ENCODE data around the gene RSBN1.
"Not testable (repeated sequence)": the region's sequence is repeated elsewhere in the genome, so short reads cannot be mapped to it uniquely, and the experiment has no call there.

Gene RSBN1

DNA sequence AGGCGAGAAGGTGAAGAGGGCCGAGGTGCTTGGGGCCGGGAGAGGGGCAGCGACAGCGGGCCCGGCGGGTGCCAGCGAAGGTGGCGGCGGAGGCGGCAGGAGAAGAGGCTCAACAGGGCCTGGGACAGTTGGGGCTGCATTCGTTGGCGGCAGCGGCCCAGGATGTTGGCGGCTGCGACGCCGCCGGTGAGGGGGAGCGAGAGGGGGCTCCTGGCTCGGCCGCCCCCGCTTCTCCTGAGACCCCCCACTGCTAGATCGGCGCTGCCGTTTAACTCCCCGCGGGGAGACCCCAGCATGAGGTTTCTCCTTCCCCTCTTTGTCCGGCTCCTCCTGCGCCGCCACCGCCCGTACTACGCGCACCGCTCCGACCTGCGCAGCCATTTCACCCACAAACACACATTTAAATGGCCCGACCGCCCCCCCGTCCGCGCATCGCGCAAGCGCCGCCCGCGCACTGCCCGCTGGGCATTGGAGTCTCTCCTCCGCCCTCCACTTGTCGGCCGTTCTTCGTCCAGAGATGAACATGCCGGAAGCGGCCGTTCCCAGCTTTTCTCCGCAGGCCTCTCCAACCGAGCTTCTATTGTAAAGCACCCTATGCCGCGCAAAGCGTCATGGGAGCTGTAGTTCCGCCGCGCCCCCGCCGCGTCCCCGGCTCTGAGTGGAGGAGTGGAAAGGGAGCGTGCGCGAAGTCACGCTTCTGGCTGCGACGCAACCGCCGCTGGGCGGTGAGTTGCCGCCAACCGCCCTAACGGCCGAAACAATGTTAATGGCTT is at the start of gene RSBN1:
Gene RSBN1 (minus strand): TSS at position 589 of the 773 bp plus-strand sequence. CDS start 64 bp downstream, at position 525.
- Mint-ChIP-seq H3K9me3 (ENCODE audit: low read depth) (no peaks in the 10 kb centered on the region), H3K27ac (peak within 1 kb of the TSS; percentile 96), H3K27me3 (no peaks in the 10 kb centered on the region), H3K4me1 (ENCODE audit: low read depth) (peaks cover 38% of the 10 kb centered on the region), H3K4me3 (peak within 1 kb of the TSS; percentile 98), H3K36me3 (peaks cover 7% of the 10 kb centered on the region)

DNA sequence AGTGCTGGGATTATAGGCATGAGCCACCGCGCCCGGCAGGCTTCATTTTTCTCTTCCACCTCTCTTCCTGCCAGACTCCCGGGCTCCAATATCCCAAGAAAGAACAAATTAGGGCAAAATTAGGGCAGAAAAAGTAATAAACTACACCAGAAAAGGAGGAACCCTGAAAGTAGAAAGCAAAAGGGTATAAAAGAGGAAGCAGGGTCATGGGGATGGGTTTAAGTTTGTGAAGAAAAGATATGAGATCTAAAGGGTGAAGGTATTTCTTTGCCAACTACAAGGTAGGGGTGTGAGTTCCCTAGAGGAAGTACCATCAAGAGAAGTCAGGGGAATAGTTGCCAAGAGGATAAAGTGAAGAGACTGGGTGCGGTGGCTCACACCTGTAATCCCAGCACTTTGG is 49.4 kb upstream of the RSBN1 start:
- H3K4me3 Mint-ChIP-seq = no peak overlapping the region
- H3K36me3 Mint-ChIP-seq = peaks cover 27% of the 10 kb centered on the region
- H3K4me1 Mint-ChIP-seq (ENCODE audit: low read depth) = peaks cover 47% of the 10 kb centered on the region
- no peaks in the 10 kb centered on the region for H3K27me3 Mint-ChIP-seq
- H3K27ac Mint-ChIP-seq = no peak overlapping the region
- H3K9me3 Mint-ChIP-seq (ENCODE audit: low read depth) = no peaks in the 10 kb centered on the region

DNA sequence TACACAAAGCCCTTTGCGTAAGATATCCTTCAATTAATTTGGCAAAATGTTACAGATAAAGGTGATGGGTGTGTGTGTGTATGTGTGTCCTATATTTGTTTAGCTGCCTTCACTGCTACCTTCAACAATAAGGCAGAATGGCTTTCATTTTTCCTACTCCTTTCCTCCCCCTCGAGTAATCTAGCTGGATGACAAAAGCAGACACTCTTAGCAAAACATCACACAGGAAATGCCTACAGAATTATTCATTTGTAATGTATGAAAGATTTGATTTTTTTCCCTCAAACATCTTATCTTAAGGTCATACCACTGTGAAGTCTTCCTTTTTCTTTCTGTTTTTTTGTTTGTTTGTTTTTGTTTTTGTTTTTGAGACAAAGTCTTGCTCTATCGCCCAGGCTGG is 48.6 kb upstream of the RSBN1 start:
- Mint-ChIP-seq H3K27me3 (no peaks in the 10 kb centered on the region), H3K4me1 (ENCODE audit: low read depth) (peaks cover 44% of the 10 kb centered on the region), H3K4me3 (no peak overlapping the region)

GRCh38 chr1:113859478-113860175 is 47.4 kb upstream of the RSBN1 start:
- peaks cover 31% of the 10 kb centered on the region for H3K36me3 Mint-ChIP-seq
- H3K4me1 Mint-ChIP-seq (ENCODE audit: low read depth) = peaks cover 35% of the 10 kb centered on the region
- no peaks in the 10 kb centered on the region for H3K9me3 Mint-ChIP-seq (ENCODE audit: low read depth)
- H3K4me3 Mint-ChIP-seq = no peak overlapping the region
- H3K27ac Mint-ChIP-seq = peak overlapping the region; percentile 50
- H3K27me3 Mint-ChIP-seq = no peaks in the 10 kb centered on the region

More for the DNA sequence above, 48.6 kb upstream of the RSBN1 start:
- peak overlapping the region; percentile 54 for H3K27ac Mint-ChIP-seq
- peaks cover 32% of the 10 kb centered on the region for H3K36me3 Mint-ChIP-seq
- no peaks in the 10 kb centered on the region for H3K9me3 Mint-ChIP-seq (ENCODE audit: low read depth)

GRCh38 chr1:113858982-113859381 is 46.7 kb upstream of the RSBN1 start:
- peaks cover 36% of the 10 kb centered on the region for H3K36me3 Mint-ChIP-seq
- peaks cover 41% of the 10 kb centered on the region for H3K4me1 Mint-ChIP-seq (ENCODE audit: low read depth)
- H3K9me3 Mint-ChIP-seq (ENCODE audit: low read depth) = no peaks in the 10 kb centered on the region
- no peak overlapping the region for H3K4me3 Mint-ChIP-seq
- no peaks in the 10 kb centered on the region for H3K27me3 Mint-ChIP-seq
- H3K27ac Mint-ChIP-seq = peak overlapping the region; percentile 4

GRCh38 chr1:113858418-113858817 is 46.1 kb upstream of the RSBN1 start:
- H3K36me3 Mint-ChIP-seq = peaks cover 35% of the 10 kb centered on the region
- no peak overlapping the region for H3K4me3 Mint-ChIP-seq
- H3K27me3 Mint-ChIP-seq = no peaks in the 10 kb centered on the region
- no peaks in the 10 kb centered on the region for H3K9me3 Mint-ChIP-seq (ENCODE audit: low read depth)
- H3K27ac Mint-ChIP-seq = no peak overlapping the region
- peaks cover 40% of the 10 kb centered on the region for H3K4me1 Mint-ChIP-seq (ENCODE audit: low read depth)

- no peak overlapping the region for H3K27ac Mint-ChIP-seq
- H3K36me3 Mint-ChIP-seq = peaks cover 32% of the 10 kb centered on the region
- H3K4me1 Mint-ChIP-seq (ENCODE audit: low read depth) = peaks cover 37% of the 10 kb centered on the region
- H3K9me3 Mint-ChIP-seq (ENCODE audit: low read depth) = no peaks in the 10 kb centered on the region
- no peaks in the 10 kb centered on the region for H3K27me3 Mint-ChIP-seq
- no peak overlapping the region for H3K4me3 Mint-ChIP-seq
Observed at GRCh38 chr1:113857776-113858175, 45.5 kb upstream of the RSBN1 start.

GRCh38 chr1:113856401-113856790 is 44.1 kb upstream of the RSBN1 start:
- no peaks in the 10 kb centered on the region for H3K9me3 Mint-ChIP-seq (ENCODE audit: low read depth)
- H3K4me1 Mint-ChIP-seq (ENCODE audit: low read depth) = peaks cover 33% of the 10 kb centered on the region
- peak overlapping the region; percentile 16 for H3K27ac Mint-ChIP-seq
- peaks cover 25% of the 10 kb centered on the region for H3K36me3 Mint-ChIP-seq
- no peak overlapping the region for H3K4me3 Mint-ChIP-seq
- no peaks in the 10 kb centered on the region for H3K27me3 Mint-ChIP-seq

- H3K27me3 Mint-ChIP-seq = no peaks in the 10 kb centered on the region
- no peaks in the 10 kb centered on the region for H3K9me3 Mint-ChIP-seq (ENCODE audit: low read depth)
- peaks cover 34% of the 10 kb centered on the region for H3K4me1 Mint-ChIP-seq (ENCODE audit: low read depth)
- no peak overlapping the region for H3K4me3 Mint-ChIP-seq
- peak overlapping the region; percentile 16 for H3K27ac Mint-ChIP-seq
- H3K36me3 Mint-ChIP-seq = peaks cover 26% of the 10 kb centered on the region
Observed at GRCh38 chr1:113855630-113856400, 43.5 kb upstream of the RSBN1 start.

- peak overlapping the region; percentile 35 for H3K27ac Mint-ChIP-seq
- no peaks in the 10 kb centered on the region for H3K9me3 Mint-ChIP-seq (ENCODE audit: low read depth)
- H3K36me3 Mint-ChIP-seq = peaks cover 31% of the 10 kb centered on the region
- peaks cover 30% of the 10 kb centered on the region for H3K4me1 Mint-ChIP-seq (ENCODE audit: low read depth)
- no peaks in the 10 kb centered on the region for H3K27me3 Mint-ChIP-seq
- no peak overlapping the region for H3K4me3 Mint-ChIP-seq
Observed at GRCh38 chr1:113854234-113854633, 42.0 kb upstream of the RSBN1 start.

- not testable (repeated sequence) for H3K4me3 Mint-ChIP-seq; H3K27me3 Mint-ChIP-seq; H3K9me3 Mint-ChIP-seq (ENCODE audit: low read depth)
- Mint-ChIP-seq H3K36me3 (peaks cover 30% of the 10 kb centered on the region), H3K27ac (peak overlapping the region; percentile 6), H3K4me1 (ENCODE audit: low read depth) (peaks cover 29% of the 10 kb centered on the region)
Observed at GRCh38 chr1:113852694-113853093, 40.4 kb upstream of the RSBN1 start.

DNA sequence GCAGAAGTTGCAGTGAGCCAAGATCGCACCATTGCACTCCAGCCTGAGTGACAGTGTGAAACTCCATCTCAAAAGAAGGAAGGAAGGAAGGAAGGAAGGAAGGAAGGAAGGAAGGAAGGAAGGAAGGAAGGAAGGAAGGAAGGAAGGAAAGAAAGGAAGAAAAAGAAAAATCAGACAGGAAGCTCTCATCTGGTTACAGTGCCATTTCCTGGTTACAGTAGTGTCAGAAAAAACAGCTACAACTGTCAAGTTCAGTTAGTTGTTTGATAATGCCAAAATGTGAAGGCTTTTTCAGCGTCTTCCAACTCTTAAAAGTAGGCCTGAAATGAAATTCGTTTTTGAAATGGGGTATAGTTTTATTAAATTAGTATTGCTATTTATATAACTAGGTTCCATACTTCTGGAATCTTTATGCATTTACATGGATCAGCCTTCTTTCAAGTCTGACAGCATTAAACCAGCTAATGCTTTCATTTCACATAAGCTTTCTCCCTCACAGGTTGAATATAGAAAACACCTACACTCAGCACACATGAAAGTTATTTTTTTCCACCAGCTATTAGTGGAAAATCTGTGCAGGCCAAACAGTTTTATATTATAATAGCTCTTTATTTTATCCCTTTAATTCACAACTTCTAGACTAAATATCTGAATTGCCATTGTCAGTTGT is 38.0 kb upstream of the RSBN1 start:
- Mint-ChIP-seq H3K9me3 (ENCODE audit: low read depth) (no peaks in the 10 kb centered on the region), H3K27me3 (no peaks in the 10 kb centered on the region), H3K27ac (peak overlapping the region; percentile 80), H3K36me3 (peaks cover 32% of the 10 kb centered on the region), H3K4me1 (ENCODE audit: low read depth) (peaks cover 29% of the 10 kb centered on the region), H3K4me3 (peak overlapping the region; percentile 44)

- peaks cover 26% of the 10 kb centered on the region for H3K36me3 Mint-ChIP-seq
- H3K27ac Mint-ChIP-seq = peak overlapping the region; percentile 72
- H3K27me3 Mint-ChIP-seq = no peaks in the 10 kb centered on the region
- H3K4me3 Mint-ChIP-seq = no peak overlapping the region
- H3K4me1 Mint-ChIP-seq (ENCODE audit: low read depth) = peaks cover 21% of the 10 kb centered on the region
- no peaks in the 10 kb centered on the region for H3K9me3 Mint-ChIP-seq (ENCODE audit: low read depth)
Observed at GRCh38 chr1:113849072-113849471, 36.8 kb upstream of the RSBN1 start.

GRCh38 chr1:113846391-113847035 is 34.2 kb upstream of the RSBN1 start:
- Mint-ChIP-seq H3K27ac (peak overlapping the region; percentile 1), H3K4me1 (ENCODE audit: low read depth) (peaks cover 16% of the 10 kb centered on the region), H3K4me3 (no peak overlapping the region), H3K27me3 (no peaks in the 10 kb centered on the region), H3K9me3 (ENCODE audit: low read depth) (no peaks in the 10 kb centered on the region), H3K36me3 (peaks cover 27% of the 10 kb centered on the region)
